Stimulated activated CD4-positive, alpha-beta T cell treated with anti-CD3 and anti-CD28 coated beads, TNF-alpha, amount 100 ng/mL, for 1 hour (primary cell): ENCODE data around the gene PSEN1.

Experiments used
- DNase-seq, 3 donors: peaks; one replicate each; pipeline ENCODE4 v3.0.0-alpha.2; 2020; ENCODE audit warnings: low read depth in 3 of 3, low spot score in 1 of 3

The PSEN1 gene

DNA sequence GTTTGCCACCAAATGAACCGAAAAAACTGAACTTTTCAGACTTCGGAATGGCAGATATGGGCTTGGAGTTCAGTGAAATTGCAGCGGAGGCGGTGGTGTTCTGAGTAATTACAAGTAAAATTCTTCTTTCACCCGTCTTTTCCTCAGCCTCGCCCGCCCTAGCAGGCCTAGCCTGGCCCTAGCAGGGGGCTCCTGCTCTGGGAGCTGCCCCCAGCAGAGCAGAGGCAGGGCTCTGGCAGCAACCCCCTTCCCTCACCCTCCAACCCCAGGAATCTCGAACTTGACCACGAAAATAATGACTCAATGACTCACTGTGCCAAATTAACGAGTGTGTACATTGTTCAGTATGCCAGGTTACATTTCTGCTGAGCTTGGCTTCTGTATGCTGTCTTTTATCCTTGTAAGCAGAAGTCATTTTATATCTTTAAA lies 102.1 kb downstream of the PSEN1 start:
- DNase-seq, result no peak

DNA sequence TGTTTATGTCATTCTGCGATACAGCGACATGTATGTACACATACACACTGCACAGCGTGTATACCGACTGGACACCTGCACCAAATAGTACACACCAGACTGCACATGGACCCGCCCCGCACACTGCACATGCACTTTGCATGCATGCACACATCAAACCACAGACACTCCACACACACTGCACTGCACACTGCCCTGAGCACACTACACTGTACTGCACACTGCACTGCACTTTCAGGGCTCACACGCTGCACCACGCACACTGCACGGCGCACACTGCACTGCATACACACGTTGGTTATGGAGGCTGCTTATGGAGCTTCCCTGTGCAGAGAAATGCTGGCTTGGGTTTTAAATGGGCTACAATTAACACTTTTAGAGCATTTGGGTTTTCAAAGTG lies 102.6 kb downstream of the PSEN1 start:
- no peak for DNase-seq

DNA sequence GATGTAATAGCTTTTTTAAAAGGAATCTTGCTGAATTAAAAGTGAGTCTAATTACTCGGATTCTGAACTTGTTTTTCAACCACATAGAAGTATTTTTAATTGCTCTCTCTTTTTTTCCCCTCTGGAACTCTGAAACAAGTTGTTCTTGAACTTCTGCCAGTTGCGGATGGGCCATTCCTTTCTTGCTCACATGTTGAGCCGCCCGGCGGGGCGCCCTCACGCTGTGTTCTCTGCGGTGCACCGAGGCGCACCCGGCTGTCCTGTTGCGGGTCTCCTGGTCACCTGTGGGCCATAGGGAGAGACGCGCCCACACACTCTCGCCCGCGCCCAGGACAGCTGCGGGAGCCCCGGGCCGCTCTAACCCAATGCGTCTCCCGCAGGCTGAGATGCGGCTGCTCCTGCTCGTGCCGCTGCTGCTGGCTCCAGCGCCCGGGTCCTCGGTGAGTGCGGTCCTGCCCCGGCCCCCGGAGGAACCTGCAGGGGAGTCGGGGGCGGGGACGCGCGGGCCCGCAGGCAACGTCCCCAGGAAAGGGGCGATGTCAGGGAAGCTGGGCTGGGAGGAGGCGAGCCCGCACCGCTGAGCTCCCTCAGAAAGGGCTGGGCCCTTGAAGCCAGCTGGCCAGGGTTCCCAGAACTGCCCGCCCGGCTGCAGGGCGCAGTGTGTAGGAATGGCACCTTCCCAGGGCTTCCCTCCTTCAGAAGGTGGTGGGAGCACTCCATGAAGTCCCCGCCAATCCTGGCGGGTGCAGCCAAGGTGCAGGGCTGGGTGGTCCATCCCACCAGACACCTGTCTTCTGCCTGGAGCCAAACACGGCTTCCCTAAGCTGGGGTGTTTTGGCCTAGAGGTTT lies 103.3 kb downstream of the PSEN1 start:
- no peak for DNase-seq

DNA sequence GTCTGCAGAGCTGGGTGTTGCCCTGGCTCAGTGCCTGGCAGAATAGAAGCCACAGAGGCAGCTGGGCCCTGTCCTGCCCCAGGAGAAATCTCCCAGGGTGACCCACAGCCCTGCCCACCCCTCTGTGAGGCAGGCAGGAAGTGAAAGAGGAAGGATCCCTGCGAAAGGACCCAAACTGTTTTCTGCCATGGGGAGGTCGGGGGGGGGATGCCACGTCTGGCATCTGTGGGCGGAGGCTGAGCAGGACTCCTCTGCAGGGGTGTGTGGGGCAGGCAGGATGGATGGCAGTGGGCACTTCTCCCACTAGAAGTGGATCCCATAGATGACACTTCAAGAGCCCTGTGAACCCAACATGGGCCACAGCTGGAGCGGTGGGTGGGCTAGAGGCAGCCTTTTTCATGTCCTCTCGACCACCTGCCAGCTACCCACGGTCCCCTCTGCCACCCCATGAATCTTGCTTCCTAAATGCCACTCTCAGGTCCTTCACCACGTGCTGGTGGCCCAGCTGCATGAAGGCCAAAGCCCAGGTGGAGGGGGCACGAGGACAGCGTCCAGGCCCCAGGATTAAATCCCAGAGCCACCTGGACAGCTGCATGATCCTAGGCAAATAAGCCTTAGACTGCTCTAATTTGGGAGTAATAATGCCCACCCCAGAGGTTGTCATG lies 104.6 kb downstream of the PSEN1 start:
- DNase-seq, result no peak

DNA sequence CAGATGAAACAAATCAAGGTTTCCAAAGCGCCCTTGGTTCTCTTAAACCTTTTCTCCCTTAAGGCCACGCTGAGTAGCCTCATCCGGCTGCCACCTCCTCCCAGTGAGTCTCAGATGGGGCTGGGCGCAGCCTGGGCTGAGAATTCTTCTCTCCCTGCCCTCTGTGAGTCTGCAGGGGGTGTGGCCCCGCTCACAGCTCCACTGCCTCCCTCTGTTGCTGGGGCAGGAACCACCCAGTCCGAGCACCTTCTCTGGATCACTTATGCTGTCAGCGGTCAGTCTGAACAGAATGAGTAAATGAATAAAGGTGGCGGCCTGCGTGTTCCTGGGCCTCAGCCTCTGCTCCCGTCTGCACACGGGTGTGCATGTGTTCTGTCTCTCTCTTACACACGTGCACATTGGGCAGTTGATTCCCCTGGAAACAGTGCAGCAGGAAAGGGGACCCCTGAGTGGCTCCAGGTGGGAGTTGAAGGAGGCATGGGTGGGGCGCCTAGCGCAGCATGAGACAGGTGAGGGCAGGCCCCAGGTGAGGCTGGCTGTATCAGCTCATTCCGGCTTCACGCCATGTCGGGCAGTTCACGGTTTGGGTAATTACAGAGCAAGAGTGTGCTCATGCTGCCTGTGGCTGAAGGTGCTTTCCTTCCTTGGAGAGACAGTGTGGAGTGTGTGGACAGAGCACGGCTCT lies 105.3 kb downstream of the PSEN1 start:
- no peak for DNase-seq

DNA sequence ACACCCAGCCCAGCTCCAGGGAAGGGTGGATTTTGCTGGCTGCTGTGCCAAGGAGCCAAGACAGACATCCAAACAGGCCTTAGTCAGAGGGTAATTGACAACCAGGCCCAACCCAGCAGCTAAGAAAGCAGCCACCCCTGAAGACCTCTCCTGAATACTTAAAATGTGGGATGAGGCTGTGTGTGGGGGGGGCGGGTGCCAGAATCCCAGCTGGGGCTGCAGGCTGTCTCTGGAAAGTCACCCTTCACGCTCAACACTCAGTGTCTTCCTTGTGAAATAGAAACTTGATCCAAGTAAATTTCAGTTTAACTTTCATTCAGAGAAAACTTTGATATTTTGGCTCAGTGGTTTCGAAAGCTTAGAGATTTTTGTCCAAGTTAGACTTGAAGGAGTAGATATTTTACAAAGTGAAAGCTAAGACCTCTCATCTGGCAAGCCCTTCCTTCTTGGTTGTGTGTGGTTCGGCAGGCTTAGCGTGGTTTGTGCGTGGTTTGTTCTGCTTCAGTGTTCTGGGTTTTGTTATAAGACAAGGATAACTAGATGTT lies 106.1 kb downstream of the PSEN1 start:
- no peak for DNase-seq

DNA sequence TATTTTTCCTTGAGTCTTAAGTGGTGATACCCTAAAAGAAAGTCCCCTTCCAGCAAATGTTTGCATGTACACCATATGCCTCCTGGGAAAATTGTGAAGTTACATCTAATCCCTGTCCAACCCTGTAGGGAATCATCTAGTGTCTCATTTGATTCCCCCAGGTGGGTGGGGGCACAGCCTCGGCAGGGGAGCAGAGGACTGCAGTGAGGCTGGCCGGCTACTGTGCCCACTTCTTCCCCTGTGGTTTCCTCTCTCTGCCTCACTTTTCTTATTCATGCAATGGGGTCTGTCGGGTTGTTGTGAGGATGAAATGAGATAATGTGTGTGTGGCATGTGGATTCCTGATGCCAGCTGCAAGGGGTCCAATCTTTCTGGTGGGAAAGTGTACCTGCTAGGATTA lies 107.0 kb downstream of the PSEN1 start:
- no peak for DNase-seq

DNA sequence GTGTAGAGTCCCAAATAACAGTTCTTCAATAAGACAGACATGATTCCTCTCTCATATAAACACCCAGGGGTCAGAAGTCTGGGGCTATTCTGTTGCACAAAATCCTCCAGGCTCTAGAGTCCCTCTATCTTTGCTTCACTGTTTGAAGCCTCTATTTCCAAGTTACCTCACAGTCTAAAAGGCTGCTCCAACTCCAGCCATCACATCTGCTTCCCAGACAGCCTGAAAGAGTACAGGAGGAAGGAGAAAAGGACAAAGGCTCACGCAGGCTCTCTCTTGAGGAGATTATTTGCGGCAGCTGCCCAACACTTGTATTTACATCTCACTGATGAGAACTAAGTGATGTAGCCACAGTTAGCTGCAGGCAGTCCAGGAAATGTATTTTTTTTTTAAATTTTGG lies 107.4 kb downstream of the PSEN1 start:
- DNase-seq, result no peak

DNA sequence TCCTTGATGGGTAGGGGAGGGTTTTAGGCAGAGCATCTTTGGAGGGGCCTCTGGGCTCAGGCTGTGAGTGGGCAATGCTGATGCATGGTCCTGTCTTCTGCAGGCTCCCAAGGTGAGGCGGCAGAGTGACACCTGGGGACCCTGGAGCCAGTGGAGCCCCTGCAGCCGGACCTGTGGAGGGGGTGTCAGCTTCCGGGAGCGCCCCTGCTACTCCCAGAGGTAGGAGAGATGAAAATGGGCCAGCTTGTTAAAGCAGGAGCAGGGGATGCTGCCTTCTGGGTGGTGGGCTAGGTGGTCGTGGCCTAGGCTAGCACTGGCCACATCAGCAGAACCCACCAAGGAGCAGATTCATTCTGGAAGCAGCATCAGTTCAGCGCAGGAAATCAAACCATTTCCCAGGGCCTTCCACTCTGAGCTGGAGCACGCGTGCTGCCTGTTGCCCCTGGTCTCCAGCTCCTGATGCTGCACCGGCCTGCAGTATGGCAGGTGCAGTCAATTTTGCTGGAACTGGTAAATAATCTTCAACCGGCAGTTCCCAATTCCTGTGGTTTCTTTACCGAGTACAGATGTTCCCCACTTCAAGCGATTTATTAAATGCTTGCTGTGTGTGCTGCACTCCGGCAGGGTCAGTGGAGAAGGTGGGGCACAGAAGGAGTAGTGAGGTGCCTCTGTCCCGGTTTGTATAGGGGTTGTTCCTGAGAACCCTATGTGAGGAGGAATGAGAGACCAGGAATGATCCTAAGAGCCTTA lies 108.4 kb downstream of the PSEN1 start:
- DNase-seq, result no peak

DNA sequence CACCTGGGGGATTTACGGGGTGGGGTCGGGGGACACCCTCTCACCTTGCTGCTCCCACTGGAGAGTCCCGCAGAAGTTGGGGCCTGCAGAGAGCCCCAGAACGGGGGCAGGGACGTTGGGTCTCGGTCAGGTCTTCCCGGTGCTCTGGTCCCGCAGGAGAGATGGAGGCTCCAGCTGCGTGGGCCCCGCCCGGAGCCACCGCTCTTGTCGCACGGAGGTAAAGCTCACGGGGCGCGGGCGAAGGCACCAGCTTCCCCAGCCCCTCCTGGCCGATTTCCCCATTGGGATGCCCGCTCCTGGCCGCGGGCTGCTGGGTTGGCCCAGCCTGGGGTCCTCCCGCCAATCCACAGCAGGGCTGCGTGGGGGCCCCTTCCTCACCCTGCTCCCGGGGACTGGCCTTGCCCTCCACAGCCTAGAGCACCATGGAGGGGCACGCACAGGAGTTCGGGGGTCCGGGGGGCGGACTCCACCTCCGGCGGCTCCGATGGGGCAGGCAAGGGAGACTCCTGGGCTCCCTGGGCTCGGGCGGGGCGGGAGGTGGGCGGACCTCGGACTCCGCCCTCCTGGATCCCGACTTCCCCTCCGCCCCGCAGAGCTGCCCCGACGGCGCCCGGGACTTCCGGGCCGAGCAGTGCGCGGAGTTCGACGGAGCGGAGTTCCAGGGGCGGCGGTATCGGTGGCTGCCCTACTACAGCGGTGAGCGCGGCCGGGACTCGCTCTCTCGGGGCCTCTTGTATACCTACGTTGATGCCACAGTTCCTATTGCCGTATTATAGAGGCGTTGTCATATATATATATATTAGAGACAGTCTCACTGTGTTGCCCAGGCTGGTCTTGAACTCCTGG lies 109.4 kb downstream of the PSEN1 start:
- DNase-seq, result peak in 1 of 3 donors; percentile 18

DNA sequence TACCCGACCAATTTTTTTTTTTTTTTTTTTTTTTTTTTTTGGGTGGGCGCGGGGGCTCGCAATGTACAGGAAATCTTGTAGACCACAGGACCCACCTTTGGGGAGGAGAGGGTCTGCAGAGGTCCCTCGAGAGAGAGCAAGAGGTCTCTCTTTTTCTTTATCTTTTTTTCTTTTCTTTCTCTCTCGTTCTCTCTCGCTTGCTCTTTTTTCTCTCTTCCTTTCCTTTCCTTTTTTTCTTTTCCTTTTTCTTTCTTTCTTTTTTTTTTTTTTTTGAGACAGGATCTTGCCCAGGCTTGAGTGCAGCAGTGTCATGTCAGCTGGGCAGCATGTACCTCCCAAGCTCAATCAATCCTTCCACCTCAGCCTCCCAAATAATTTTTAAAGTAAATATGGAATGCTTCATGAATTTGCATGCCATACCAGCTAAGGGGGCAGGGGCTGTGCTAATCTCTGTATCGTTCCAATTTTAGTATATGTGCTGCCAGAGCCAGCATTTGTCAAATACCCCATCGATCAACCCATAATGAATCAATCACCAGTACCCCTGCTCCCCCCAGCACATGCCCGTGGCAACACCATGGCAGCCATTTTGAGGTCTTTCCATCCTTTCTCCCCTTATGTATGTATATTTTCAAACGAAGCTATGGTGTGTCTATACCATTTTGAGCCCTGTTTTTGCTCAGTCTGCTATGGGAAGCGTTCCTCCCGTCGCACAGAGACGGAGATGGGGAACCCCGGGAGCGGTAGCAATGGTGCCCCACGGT lies 110.3 kb downstream of the PSEN1 start:
- DNase-seq, result no peak

DNA sequence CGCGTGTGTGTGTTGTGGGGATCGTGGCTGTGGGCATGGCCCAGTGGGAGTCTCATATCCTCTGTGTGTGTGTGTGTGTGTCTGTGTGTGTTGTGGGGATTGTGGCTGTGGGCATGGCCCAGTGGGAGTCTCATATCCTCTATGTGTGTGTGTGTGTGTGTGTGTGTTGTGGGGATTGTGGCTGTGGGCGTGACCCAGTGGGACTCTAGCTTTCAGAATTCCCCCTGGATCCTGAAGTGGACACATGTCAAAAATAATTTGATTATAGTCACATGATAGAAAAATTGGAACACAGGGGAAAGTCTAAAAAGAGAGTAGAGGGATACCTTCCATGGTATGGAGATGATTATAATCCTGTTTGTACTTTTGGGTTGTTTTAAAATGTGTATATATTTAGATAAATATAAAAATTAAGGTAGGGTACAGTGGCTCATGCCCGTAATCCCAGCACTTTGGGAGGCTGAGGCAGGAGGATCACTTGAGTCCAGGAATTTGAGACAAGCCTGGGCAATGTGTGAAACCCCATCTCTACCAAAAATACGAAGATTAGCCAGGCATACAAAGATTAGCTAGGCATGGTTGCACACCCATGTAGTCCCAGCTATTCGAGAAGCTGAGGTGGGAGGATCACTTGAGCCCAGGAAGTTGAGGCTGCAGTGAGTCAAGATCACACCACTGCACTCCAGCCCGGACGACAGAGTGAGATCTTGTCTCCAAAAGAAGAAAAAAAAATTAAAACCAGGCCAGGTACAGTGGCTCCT lies 112.0 kb downstream of the PSEN1 start:
- DNase-seq, result no peak

DNA sequence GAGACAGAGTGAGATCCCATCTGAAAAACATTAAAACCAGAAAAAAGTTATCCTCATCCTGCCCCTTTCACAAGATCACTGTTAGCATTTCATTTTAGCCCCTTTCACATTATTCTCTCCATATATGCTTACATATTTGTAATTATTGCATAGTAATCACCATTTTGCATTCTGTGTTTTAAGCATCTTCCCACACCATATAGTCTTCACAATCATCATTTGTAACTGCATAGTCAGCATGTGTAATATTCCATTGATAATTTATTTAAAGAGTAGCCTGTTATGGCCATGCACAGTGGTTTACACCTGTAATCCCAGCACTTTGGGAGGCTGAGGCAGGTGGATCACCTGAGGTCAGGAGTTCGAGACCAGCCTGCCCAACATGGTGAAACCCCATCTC lies 112.8 kb downstream of the PSEN1 start:
- no peak for DNase-seq

DNA sequence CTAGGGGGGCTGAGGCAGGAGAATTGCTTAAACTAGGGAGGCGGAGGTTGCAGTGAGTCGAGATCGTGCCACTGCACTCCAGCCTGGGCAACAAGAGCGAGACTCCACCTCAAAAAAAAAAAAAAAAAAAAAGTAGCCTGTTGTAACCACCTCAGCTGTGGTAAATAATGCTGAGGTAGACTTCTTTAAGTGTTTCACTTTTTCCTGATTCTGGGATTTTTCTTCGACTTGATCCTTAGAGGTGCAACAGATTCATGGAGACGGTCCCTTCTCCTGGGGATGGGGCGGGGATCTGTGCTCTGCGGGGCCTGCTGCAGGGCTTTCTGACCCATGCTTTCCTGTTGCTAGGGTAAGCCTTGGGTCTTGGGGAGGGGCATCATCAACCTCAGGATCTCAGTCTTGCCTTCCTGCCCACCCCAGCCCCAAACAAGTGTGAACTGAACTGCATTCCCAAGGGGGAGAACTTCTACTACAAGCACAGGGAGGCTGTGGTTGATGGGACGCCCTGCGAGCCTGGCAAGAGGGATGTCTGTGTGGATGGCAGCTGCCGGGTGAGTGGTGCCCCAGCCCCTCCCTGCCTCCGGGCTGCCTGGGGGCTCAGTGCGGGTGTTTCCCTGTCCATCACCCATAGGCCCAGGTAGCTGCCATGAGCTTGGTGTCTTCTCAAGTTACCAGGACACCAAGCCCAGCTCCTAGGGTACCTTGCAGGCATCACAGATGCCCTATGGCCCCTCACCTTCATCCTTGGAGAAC lies 113.4 kb downstream of the PSEN1 start:
- no peak for DNase-seq

DNA sequence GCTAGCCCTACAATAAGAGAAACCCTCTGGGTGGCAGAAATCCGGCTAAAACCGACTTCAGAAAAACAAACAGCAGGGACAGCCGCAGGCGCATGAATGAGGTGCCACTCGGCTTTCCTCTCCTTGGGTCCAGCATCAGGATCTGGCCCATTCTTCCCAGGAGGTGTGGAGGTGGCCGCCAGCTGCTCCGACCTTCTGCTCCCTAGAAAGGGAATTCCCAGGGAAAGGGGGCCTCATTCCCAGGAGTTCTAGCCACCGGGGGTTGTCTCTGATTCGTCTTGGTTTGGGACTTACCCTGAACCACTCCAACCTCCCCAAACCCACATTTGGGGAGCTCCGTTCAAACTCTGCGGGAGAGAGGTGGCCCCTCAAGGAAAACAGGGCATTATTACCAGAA lies 114.0 kb downstream of the PSEN1 start:
- no peak for DNase-seq

DNA sequence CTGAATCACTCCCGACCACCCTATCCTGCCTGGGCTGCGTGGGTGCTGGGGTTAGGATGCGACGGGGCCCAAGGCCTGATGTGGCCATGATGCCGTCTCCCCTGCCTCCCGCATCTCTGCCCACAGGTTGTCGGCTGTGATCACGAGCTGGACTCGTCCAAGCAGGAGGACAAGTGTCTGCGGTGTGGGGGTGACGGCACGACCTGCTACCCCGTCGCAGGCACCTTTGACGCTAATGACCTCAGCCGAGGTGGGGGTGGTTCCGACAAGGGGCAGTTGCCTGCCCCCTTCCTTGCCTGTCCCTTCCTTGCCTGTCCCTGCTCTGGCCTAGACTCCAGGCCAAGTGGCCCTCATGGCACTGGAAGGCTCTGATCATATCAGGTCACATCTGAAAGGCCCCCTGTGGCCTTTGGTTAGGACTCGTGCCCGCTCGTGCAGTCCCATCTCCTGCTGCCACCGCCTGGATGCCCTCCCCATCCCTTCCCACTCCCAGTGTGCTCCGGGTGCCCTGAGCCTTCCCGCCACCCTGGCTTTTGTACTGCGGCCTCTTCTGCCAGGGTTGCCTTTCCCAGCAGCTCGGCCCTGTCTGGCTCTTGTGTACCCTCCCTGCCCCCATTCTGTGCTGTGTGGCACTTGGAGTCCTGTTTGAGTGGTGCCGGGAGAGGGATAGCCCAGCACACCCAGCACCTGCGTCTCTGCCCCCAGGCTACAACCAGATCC lies 114.6 kb downstream of the PSEN1 start:
- DNase-seq, result no peak

DNA sequence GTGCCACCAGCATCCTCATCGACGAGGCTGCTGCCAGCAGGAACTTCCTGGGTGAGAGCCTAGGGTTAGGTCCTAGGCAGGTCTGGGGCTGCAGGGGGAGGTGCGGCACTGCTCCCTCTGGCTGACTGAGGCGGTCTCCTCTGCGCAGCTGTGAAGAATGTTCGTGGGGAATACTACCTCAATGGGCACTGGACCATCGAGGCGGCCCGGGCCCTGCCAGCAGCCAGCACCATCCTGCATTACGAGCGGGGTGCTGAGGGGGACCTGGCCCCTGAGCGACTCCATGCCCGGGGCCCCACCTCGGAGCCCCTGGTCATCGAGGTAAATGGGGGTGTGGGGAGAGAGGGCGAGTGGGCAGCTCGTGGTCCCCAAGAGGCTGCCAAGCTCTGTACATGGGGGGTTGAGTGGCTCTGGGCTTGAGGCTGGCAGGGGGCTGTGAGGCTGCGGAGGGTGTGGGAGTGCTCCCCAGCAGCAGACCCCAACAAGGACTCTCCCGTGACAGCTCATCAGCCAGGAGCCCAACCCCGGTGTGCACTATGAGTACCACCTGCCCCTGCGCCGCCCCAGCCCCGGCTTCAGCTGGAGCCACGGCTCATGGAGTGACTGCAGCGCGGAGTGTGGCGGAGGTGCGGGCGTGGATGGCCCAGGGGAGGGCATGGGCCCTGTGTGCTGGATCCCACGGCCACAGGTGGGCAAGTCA lies 115.4 kb downstream of the PSEN1 start:
- DNase-seq, result no peak
